ENCODE measurements around the gene GPC5. TPM values are rescaled to one million over a fixed set of nuclear protein-coding genes. Genes with fewer than 3 reads are reported as not detected.
A peak's percentile ranks its signal among the peaks of the same experiment; 100 is the strongest.

GPC5 gene
- total and polyA plus RNA-seq, 9 of the 15 experiments (the other 6 are each of a cell fraction or from before 2014, with no cell fraction given): 0.18 to 0.27 TPM; not detected in 7

GRCh38 chr13:92188574-92188973 is 790.2 kb downstream of the GPC5 start (continued):
- TF ChIP-seq REST (IDR thresholded peaks at IDR 0.05; ENCODE audit: borderline replicate concordance) (no peak), REST (CRISPR knock-in tag; IDR thresholded peaks at IDR 0.05; ENCODE audit: low read depth) (no peak), ATF2 (CRISPR knock-in tag; IDR thresholded peaks at IDR 0.05) (no peak), MAFK (IDR thresholded peaks at IDR 0.05; ENCODE audit: low read length) (peak; percentile 10; the same call in 1 of the 2 replicates), ZNF785 (CRISPR knock-in tag; IDR thresholded peaks at IDR 0.05) (no peak), MAFF (IDR thresholded peaks at IDR 0.05; ENCODE audit: low read length) (peak; percentile 18; the same call in 1 of the 2 replicates), HBP1 (CRISPR knock-in tag; IDR thresholded peaks at IDR 0.05) (no peak), TAF1 (IDR thresholded peaks at IDR 0.05; ENCODE audit: control insufficient read depth, extremely low read depth, insufficient read depth, low read length, severe bottlenecking) (no peak), TEAD4 (IDR thresholded peaks at IDR 0.05; ENCODE audit: low read length) (no peak), TEAD4 (CRISPR knock-in tag; IDR thresholded peaks at IDR 0.05; ENCODE audit: borderline replicate concordance) (no peak), DIDO1 (tag; IDR thresholded peaks at IDR 0.05; ENCODE audit: low read depth) (no peak)
